Esophagus squamous epithelium (tissue), 4 donors: ENCODE data around the gene NUDT4B.
"Not testable (repeated sequence)": the region's sequence is repeated elsewhere in the genome, so short reads cannot be mapped to it uniquely, and the experiment has no call there.

Experiments
- CTCF ChIP-seq, 6 experiments: fragments of 450-650 bp in 4 of 6; fragments of 200-600 bp in 2 of 6; sonication (generic) in 2 of 6; IDR thresholded peaks; one replicate each; pipeline ENCODE4 v1.5.1; 2016 to 2019; ENCODE audit warnings: antibody characterized with exemption in 6 of 6, mild to moderate bottlenecking in 4 of 6, moderate library complexity in 4 of 6
- POLR2A ChIP-seq, 4 donors: fragments of 450-650 bp; IDR thresholded peaks; one replicate each; pipeline ENCODE4 v1.6.1; 2017; ENCODE audit warnings: antibody characterized with exemption in 4 of 4, mild to moderate bottlenecking in 4 of 4, moderate library complexity in 3 of 4

GRCh38 chr1:148765238-148766019 lies 16.9 kb downstream of the NUDT4B start:
- TF ChIP-seq CTCF, POLR2A (IDR thresholded peaks at IDR 0.05): not testable (repeated sequence)
